ENCODE results near the gene ITGA11.

DNA sequence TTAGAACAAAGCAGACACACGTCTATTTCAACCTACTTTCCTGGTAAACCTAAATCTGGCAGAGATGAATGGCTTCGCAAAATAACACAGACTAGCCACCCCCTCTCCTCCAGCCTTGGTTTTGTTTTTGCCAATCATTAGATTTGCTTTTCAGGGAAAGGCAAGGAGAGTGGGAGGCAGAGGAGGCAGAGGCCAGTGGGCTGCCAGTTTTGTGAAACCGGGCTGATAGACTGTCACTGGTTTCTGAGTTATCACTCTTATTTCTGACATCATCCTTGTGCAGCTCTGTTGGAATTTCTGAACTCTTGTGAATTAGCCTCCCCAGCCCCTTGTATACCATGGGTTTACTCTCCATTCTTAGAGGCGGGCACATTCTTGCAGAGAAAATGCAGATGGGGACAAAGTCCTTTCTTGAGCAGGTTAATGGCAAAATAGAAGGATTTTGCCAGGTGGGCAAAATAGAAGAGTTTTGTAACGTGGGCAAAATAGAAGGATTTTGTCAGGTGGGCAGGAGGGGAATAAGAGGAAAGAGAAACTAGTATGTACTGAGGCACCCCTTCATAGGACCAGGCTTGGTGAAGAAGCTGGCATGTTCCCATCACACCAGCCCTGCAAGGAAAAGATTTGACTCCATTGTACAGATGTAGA lies 157.6 kb downstream of the ITGA11 start:
- TF ChIP-seq POLR2A (IDR thresholded peaks at IDR 0.05): no peak
- TF ChIP-seq, protein P1, sequence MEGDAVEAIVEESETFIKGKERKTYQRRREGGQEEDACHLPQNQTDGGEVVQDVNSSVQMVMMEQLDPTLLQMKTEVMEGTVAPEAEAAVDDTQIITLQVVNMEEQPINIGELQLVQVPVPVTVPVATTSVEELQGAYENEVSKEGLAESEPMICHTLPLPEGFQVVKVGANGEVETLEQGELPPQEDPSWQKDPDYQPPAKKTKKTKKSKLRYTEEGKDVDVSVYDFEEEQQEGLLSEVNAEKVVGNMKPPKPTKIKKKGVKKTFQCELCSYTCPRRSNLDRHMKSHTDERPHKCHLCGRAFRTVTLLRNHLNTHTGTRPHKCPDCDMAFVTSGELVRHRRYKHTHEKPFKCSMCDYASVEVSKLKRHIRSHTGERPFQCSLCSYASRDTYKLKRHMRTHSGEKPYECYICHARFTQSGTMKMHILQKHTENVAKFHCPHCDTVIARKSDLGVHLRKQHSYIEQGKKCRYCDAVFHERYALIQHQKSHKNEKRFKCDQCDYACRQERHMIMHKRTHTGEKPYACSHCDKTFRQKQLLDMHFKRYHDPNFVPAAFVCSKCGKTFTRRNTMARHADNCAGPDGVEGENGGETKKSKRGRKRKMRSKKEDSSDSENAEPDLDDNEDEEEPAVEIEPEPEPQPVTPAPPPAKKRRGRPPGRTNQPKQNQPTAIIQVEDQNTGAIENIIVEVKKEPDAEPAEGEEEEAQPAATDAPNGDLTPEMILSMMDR (IDR thresholded peaks at IDR 0.05): no peak

Measured in suprapubic skin (tissue), 3 donors.